ENCODE data around the gene THPO. TPM values are rescaled to one million over a fixed set of nuclear protein-coding genes. Genes with fewer than 3 reads are reported as not detected.

The THPO gene
- total and polyA plus RNA-seq, 4 donors, result 3.9 to 14.4 (median 8.9) TPM

DNA sequence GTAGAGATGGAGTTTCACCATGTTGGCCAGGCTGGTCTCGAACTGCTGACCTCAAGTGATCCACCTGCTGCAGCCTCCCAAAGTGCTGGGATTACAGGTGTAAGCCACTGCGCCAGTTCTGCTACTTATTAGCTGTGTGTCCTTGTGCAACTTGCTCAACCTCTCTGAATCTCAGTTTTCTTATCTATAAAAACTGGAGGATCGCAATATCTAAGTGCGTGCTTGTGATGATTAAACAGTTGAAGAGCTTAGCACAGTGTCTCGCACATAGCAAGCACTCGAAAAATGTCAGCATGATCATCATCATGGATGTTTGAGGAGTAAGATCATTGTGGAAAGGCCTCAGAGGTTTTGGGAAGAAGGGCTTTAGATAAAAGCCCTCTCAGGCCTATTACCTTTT is 27.4 kb downstream of the THPO start:
- 99% methylated on average over 6 of the region's 6 CpGs for WGBS
- Histone ChIP-seq H3K9ac (ENCODE audit: low read depth in 1 of 2, low read length in 2 of 2) (no peak overlapping the region), H3K27ac (ENCODE audit: low read depth in 1 of 2, low read length in 2 of 2) (no peak overlapping the region), H3K4me1 (ENCODE audit: control insufficient read depth in 4 of 4, insufficient read depth in 4 of 4, low read length in 3 of 4) (peaks cover 8 to 17% (median 14%) of the 10 kb centered on the region in 4 donors), H3K9me3 (ENCODE audit: control insufficient read depth in 4 of 4, low read length in 3 of 4) (no peaks in the 10 kb centered on the region), H3K36me3 (ENCODE audit: control insufficient read depth in 4 of 4, insufficient read depth in 3 of 4, low read depth in 1 of 4, low read length in 3 of 4) (peaks cover 0 to 2% (median 0%) of the 10 kb centered on the region in 4 donors), H3K4me3 (ENCODE audit: low read depth in 1 of 3, low read length in 3 of 3) (no peak overlapping the region), H3K27me3 (ENCODE audit: control insufficient read depth in 4 of 4, insufficient read depth in 4 of 4, low read length in 3 of 4) (no peaks in the 10 kb centered on the region)
- TF ChIP-seq, protein P1, sequence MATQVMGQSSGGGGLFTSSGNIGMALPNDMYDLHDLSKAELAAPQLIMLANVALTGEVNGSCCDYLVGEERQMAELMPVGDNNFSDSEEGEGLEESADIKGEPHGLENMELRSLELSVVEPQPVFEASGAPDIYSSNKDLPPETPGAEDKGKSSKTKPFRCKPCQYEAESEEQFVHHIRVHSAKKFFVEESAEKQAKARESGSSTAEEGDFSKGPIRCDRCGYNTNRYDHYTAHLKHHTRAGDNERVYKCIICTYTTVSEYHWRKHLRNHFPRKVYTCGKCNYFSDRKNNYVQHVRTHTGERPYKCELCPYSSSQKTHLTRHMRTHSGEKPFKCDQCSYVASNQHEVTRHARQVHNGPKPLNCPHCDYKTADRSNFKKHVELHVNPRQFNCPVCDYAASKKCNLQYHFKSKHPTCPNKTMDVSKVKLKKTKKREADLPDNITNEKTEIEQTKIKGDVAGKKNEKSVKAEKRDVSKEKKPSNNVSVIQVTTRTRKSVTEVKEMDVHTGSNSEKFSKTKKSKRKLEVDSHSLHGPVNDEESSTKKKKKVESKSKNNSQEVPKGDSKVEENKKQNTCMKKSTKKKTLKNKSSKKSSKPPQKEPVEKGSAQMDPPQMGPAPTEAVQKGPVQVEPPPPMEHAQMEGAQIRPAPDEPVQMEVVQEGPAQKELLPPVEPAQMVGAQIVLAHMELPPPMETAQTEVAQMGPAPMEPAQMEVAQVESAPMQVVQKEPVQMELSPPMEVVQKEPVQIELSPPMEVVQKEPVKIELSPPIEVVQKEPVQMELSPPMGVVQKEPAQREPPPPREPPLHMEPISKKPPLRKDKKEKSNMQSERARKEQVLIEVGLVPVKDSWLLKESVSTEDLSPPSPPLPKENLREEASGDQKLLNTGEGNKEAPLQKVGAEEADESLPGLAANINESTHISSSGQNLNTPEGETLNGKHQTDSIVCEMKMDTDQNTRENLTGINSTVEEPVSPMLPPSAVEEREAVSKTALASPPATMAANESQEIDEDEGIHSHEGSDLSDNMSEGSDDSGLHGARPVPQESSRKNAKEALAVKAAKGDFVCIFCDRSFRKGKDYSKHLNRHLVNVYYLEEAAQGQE (IDR thresholded peaks at IDR 0.05), result no peak
- TF ChIP-seq, protein P2, sequence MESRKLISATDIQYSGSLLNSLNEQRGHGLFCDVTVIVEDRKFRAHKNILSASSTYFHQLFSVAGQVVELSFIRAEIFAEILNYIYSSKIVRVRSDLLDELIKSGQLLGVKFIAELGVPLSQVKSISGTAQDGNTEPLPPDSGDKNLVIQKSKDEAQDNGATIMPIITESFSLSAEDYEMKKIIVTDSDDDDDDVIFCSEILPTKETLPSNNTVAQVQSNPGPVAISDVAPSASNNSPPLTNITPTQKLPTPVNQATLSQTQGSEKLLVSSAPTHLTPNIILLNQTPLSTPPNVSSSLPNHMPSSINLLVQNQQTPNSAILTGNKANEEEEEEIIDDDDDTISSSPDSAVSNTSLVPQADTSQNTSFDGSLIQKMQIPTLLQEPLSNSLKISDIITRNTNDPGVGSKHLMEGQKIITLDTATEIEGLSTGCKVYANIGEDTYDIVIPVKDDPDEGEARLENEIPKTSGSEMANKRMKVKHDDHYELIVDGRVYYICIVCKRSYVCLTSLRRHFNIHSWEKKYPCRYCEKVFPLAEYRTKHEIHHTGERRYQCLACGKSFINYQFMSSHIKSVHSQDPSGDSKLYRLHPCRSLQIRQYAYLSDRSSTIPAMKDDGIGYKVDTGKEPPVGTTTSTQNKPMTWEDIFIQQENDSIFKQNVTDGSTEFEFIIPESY (IDR thresholded peaks at IDR 0.05), result no peak
- no peak for TF ChIP-seq YY1 (IDR thresholded peaks at IDR 0.05)
- TF ChIP-seq, protein P3, sequence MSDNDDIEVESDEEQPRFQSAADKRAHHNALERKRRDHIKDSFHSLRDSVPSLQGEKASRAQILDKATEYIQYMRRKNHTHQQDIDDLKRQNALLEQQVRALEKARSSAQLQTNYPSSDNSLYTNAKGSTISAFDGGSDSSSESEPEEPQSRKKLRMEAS (IDR thresholded peaks at IDR 0.05), result no peak
- TF ChIP-seq FOXA1 (IDR thresholded peaks at IDR 0.05), result no peak
- no peak for TF ChIP-seq HNF4A (conservative IDR thresholded peaks at IDR 0.05)
- no peak for TF ChIP-seq HNF4G (IDR thresholded peaks at IDR 0.05)
- TF ChIP-seq SP1 (IDR thresholded peaks at IDR 0.05), result no peak
- no peak for TF ChIP-seq NR2F2 (IDR thresholded peaks at IDR 0.05)
- TF ChIP-seq, protein P4, sequence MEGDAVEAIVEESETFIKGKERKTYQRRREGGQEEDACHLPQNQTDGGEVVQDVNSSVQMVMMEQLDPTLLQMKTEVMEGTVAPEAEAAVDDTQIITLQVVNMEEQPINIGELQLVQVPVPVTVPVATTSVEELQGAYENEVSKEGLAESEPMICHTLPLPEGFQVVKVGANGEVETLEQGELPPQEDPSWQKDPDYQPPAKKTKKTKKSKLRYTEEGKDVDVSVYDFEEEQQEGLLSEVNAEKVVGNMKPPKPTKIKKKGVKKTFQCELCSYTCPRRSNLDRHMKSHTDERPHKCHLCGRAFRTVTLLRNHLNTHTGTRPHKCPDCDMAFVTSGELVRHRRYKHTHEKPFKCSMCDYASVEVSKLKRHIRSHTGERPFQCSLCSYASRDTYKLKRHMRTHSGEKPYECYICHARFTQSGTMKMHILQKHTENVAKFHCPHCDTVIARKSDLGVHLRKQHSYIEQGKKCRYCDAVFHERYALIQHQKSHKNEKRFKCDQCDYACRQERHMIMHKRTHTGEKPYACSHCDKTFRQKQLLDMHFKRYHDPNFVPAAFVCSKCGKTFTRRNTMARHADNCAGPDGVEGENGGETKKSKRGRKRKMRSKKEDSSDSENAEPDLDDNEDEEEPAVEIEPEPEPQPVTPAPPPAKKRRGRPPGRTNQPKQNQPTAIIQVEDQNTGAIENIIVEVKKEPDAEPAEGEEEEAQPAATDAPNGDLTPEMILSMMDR (IDR thresholded peaks at IDR 0.05; ENCODE audit: low read depth, low read length, missing input control), result no peak
- TF ChIP-seq RAD21 (IDR thresholded peaks at IDR 0.05), result no peak
- no peak for DNase-seq (ENCODE audit: low spot score)

DNA sequence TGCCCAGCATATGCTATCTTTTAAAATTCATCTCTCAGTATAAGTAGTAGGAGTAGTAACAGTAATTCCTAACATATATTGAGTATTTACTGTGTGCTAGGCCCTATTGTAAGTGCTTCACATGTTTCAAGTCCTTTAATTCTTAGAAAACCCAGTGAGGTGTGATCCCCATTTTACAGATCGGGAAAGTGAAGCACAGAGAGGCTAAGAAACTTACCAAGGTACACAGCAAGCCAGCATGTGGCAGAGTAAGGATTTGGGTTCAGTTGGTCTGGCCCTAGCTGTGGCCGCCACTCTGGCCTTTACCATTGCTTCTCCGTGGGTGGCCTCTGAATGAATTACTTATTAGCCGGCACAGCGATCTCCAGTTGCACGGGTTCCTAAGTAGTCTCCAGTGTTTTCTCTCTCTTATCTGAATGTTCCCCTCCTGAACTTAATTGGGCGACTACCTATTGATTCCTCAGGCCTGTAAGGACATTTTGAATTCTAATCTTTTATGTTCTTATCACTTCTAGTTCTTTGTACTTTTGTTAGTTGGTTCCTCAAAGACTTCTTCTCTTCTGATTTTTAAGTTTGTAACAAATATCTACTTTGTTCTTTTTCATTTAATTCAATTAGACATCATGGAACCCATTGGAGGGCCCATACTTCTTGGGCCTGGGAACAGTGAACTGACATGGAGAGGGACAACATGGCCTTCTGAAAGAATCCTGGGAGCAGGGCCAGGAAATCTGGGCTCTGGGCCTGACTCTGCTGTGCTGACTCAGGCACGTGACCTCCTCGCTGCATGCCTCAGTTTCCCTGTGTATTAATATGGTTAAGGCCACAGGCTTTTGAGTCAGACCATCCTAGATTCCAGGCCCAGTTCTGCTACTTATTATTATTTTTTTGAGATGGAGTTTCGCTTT is 28.2 kb downstream of the THPO start:
- peaks cover 0 to 2% (median 0%) of the 10 kb centered on the region in 4 donors for H3K36me3 ChIP-seq (ENCODE audit: control insufficient read depth in 4 of 4, insufficient read depth in 3 of 4, low read depth in 1 of 4, low read length in 3 of 4)
- no peaks in the 10 kb centered on the region for H3K9me3 ChIP-seq (ENCODE audit: control insufficient read depth in 4 of 4, low read length in 3 of 4)
- TF ChIP-seq YY1 (IDR thresholded peaks at IDR 0.05) (no peak), RAD21 (IDR thresholded peaks at IDR 0.05) (no peak), NR2F2 (IDR thresholded peaks at IDR 0.05) (no peak), FOXA2 (IDR thresholded peaks at IDR 0.05) (no peak), SP1 (IDR thresholded peaks at IDR 0.05) (no peak), FOXA1 (IDR thresholded peaks at IDR 0.05) (no peak)
- TF ChIP-seq, protein P1 (IDR thresholded peaks at IDR 0.05), result no peak
- TF ChIP-seq, protein P2 (IDR thresholded peaks at IDR 0.05), result no peak
- TF ChIP-seq, protein P3 (IDR thresholded peaks at IDR 0.05), result no peak
- TF ChIP-seq, protein P5, sequence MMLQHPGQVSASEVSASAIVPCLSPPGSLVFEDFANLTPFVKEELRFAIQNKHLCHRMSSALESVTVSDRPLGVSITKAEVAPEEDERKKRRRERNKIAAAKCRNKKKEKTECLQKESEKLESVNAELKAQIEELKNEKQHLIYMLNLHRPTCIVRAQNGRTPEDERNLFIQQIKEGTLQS (IDR thresholded peaks at IDR 0.05), result no peak
- H3K27me3 ChIP-seq (ENCODE audit: control insufficient read depth in 4 of 4, insufficient read depth in 4 of 4, low read length in 3 of 4), result no peaks in the 10 kb centered on the region
- no peak for DNase-seq (ENCODE audit: low spot score)
- H3K9ac ChIP-seq (ENCODE audit: low read depth in 1 of 2, low read length in 2 of 2), result no peak overlapping the region
- no peak overlapping the region for H3K27ac ChIP-seq (ENCODE audit: low read depth in 1 of 2, low read length in 2 of 2)
- H3K4me3 ChIP-seq (ENCODE audit: low read depth in 1 of 3, low read length in 3 of 3), result no peak overlapping the region
- peaks cover 8 to 17% (median 14%) of the 10 kb centered on the region in 4 donors for H3K4me1 ChIP-seq (ENCODE audit: control insufficient read depth in 4 of 4, insufficient read depth in 4 of 4, low read length in 3 of 4)
- WGBS, result 87% methylated on average over 10 of the region's 10 CpGs

All from liver (tissue), 9 donors.